ENCODE results near the gene PACSIN1.

DNA sequence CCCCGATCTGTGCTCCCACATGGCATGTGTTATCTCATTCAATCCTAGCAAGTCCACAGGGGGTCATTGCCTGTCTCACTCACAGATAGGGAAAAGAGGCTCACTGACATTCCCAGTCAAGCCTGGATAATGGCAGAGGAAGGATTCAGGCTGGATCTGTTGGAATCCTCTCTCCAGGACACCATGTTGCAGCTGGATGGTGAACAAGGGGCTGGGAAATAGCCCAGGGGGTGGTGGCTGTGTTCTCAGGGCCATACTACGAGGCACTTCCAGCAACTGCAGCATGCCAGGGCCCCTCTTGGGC lies 95.3 kb downstream of the PACSIN1 start:
- TF ChIP-seq, protein P1, sequence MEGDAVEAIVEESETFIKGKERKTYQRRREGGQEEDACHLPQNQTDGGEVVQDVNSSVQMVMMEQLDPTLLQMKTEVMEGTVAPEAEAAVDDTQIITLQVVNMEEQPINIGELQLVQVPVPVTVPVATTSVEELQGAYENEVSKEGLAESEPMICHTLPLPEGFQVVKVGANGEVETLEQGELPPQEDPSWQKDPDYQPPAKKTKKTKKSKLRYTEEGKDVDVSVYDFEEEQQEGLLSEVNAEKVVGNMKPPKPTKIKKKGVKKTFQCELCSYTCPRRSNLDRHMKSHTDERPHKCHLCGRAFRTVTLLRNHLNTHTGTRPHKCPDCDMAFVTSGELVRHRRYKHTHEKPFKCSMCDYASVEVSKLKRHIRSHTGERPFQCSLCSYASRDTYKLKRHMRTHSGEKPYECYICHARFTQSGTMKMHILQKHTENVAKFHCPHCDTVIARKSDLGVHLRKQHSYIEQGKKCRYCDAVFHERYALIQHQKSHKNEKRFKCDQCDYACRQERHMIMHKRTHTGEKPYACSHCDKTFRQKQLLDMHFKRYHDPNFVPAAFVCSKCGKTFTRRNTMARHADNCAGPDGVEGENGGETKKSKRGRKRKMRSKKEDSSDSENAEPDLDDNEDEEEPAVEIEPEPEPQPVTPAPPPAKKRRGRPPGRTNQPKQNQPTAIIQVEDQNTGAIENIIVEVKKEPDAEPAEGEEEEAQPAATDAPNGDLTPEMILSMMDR (IDR thresholded peaks at IDR 0.05; ENCODE audit: low read depth, low read length, missing input control) = no peak
- no peak for TF ChIP-seq REST (IDR thresholded peaks at IDR 0.05)
- TF ChIP-seq ZBTB33 (IDR thresholded peaks at IDR 0.05) = no peak
- no peak for TF ChIP-seq RXRA (IDR thresholded peaks at IDR 0.05)
- no peak for TF ChIP-seq YY1 (IDR thresholded peaks at IDR 0.05)
- TF ChIP-seq TAF1 (conservative IDR thresholded peaks at IDR 0.05) = no peak
- TF ChIP-seq GABPA (IDR thresholded peaks at IDR 0.05 in 1 of 2, conservative IDR thresholded peaks at IDR 0.05 in 1 of 2) = no peak
- TF ChIP-seq, protein P2, sequence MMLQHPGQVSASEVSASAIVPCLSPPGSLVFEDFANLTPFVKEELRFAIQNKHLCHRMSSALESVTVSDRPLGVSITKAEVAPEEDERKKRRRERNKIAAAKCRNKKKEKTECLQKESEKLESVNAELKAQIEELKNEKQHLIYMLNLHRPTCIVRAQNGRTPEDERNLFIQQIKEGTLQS (IDR thresholded peaks at IDR 0.05) = no peak
- TF ChIP-seq EGR1 (IDR thresholded peaks at IDR 0.05; ENCODE audit: low read depth in 2 of 2) = no peak
- TF ChIP-seq RAD21 (IDR thresholded peaks at IDR 0.05) = no peak
- no peak for TF ChIP-seq FOXA1 (IDR thresholded peaks at IDR 0.05)
- no peak for TF ChIP-seq NR2F2 (IDR thresholded peaks at IDR 0.05)
